GM21576 (cell line): ENCODE measurements around the gene CACNG5.

ENCODE experiments used
- ATAC-seq: cut with Tn5 transposase; IDR thresholded peaks from one replicate; pipeline ENCODE4 v1.9.1; 2021; ENCODE audit warnings: mild to moderate bottlenecking, moderate library complexity; ENCODE audit not compliant: unreplicated experiment

The CACNG5 gene

DNA sequence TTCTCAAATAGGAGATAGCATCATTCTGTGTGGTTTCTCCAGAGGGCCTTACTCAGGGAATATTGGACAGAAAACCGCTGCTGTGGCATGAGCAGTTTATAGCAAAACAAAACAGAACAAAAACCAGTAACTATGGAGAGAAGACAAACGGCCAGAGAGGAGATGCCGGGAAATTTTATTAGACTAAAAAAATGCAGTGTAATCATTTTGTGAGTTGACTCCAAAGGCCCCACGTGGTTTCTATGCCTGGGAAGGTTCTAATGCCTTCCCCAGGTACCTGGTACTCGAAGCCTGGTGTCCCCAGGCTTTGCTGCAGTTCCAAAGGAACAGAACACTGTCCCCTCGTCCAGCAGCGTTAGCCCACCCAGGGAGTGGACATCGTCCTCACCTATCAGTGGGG, 12.9 kb upstream of the CACNG5 start:
- no peak for ATAC-seq

DNA sequence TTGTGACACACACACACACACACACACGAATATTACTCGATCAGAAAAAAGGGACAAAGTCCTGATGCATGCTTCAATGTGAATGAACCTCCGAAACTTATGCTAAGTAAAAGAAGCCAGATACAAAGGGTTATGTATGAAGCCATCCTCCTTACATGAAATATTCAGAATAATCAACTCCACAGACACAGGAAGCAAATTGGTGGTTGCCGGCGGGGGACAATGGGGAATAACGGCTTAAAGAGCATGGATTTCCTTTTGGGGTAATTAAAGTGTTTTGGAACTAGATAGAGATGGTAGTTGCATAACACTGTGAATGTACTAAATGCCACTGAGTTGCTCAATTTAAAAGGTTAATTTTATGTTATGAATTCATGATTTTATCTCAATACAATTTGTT, 8.1 kb upstream of the CACNG5 start:
- ATAC-seq = no peak

DNA sequence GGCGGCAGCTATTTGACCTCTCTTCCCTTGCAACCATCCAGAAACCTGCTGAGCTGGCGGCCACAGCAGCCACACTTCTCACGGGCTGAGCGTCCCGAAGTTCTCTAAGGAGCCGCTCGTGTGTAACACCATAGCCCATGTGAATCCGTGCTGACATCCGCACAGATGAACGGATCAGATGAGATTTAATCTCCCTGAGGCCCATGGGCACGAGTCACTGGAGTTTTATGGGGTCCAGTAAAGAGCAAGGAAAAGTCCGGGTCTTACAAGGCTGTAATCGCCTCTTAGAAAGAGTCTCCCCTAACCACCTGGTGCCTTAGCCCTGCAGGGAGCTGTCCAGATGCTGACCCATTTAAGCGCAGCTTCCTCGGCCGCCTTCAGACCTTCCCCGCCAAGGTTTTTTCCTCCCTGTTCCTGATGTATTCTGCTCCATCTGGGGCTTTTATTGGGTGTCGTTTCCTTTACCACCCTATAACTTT, 5.5 kb upstream of the CACNG5 start:
- ATAC-seq = no peak

DNA sequence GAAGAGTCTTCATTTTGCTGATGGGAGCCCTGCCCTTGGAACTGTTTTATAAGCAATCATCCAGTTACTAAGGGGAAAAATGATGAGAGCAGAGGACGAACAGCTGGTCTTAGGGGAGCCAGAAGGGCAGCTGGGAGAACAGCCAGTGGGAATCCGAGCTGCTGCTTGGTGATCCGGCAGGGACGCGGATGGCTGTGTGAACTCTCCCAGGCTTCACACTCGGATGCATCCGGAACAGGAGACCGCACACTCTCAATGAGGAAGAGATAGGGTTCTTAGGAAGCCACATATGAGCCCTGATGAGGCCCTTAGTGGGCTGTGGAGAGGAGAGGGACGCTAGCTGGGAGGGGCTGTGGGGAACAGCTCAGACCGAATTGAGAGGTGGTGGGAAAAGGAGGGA, 5.0 kb upstream of the CACNG5 start:
- ATAC-seq = no peak

DNA sequence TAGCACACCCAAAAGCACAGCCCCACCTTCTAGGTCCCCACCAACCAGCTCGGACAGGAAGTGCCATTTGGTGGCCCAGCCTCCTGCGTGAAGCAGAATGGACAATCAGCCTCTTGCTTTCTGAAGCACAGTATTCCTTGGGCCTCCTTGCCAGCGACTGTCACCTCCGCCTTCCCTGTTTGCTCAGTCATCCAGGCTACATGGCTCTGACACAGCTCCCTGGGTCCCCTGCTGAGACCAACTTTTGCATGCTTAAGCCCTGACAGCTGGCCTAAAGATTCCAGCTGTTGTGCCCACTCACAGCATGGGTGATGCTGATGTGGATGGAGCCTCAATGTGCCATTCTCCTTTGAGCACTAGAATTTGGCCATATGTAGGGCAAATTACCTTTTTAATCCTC, 4.5 kb upstream of the CACNG5 start:
- ATAC-seq = no peak

DNA sequence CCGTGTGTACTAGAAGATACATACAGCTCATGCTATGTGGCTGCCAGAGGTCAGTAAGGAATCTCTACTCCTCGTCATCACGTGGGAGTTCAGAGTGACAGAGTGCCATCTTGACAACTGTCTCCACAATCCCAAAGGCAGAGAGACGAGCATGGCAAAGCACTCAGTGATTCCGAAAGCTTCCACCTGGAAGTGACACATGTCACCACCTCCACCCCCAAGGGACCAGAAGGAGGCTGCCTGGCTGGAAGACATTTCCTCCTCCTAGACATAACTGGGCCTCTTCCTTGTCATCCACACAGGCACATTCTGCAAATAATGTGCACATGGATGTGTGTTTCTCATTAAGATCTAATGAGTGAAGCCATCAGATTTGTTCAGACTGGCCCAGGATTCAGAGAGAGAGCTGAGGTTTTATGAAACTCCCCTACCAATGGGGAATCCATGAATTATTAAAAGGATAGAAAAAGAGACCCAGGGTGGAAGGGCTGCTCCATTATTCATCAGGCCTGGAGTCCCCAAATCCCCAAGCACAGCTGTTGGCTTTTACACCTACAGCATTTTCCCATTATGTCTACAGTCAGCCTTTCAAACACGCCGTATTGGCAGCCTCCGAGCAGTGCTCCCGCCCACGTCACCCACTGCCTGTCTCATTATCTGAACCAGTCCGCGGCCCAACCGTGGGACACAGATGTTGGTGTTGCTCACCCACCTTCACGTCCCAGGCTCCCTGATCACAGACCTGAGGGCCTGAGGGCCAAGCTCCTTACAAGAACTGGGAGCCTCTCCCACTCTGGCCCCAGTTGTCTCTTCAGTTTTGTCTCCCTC, 3.3 kb upstream of the CACNG5 start:
- no peak for ATAC-seq

DNA sequence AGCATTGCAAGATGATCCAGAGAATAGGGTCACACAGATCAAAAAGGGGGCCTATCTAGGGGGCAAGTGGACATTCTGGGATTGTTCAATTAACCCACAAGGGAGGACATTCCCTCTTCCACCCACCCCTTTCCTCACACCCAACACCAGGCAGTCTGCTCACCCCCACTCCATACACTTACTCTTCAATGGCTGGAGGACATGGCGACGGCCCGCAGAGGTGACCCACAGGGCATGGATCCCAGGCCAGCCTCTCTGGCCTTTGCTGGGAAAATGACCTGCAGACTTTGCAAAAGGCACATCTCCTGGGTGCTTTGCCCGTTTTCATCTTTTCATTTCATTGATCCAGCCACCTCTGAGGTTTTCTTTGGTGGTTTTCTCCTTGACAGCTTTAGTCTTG, 1.7 kb upstream of the CACNG5 start:
- no peak for ATAC-seq

DNA sequence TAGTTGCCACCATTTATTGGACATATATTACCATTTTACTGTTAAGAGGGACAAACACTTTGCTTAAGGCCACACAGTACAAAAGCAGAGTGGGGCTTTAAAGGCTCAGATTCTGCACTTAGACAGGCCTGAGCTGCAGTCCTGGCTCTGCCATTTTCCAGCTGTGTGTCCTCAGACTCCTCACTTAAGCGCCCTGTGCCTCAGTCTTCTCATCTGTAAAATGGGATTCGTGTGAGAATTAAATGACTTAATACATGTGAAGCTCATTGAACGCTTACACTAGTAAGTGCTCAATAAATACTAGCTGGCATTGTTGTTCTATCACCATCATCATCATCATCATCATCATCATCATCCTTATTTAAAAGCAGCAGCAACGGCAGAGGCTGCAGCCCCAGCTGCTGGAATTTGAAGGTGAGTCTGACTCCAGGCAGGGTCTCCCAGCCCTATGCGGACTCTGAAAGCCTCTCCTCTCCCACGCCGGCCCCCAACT, 445 bp upstream of the CACNG5 start:
- no peak for ATAC-seq

DNA sequence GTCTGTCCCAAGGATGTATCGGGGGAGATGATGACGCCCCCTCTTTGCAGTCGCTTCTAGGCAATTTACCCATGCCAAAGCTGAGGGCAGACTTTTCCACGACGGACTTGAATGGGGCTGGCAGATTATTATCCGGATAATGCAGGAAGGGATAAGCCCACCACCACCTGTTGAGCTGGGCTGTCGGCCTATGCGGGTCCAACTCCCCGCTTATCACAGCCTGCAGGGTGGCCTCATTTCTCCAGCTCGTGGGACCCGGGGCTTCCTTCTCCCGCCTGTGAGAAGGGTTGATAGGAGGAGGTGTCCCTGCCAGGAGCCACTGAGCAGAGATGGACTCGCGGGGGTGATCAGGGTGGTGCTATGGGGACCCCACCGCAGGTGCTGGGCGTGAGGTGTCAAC, 559 bp downstream of the CACNG5 start:
- ATAC-seq = no peak

DNA sequence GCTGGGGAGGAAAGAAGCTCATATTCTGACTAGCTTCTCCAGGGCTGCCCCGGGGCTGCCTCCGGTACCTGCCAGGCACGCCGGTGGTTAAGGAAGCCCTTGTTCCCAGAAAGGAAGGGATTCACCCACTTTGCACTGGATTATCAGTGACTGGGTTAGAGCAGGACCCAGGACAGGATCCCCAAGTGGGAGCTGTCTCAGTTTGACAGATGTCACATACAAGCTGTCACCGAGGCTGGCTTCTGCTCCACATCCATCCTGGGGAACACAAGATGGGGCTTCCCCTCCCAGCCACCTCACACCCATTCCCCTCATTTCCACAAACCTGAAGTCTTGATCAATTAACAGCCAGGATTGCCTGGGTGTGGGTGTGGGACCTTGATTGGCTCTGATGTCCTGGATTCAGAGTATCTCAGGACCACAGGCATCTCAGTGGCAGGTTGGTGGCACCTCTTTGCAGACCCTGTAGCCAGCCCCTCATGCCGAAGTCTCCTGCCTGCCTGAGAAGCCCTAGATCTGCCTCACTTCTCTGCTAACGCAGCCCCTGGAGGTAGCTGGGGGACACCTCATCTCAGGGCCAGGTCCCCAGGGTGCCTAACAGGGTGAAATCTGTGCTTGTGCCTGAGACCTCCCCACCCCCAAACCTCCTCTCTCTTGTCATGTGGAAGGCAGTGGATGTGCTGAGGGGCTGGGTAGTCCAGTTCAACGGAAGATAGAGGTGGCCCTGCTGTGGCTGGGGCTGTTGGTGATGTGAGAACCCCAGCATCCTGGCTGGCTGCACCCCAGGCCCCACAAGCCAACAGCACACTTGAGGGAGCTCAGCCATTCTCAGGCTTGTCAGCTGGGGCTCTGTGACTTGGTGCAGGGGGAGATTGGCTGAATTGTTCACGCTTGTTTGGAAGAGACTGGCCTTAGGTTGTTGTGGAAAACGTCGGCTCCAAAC, 1.4 kb downstream of the CACNG5 start:
- ATAC-seq = no peak

DNA sequence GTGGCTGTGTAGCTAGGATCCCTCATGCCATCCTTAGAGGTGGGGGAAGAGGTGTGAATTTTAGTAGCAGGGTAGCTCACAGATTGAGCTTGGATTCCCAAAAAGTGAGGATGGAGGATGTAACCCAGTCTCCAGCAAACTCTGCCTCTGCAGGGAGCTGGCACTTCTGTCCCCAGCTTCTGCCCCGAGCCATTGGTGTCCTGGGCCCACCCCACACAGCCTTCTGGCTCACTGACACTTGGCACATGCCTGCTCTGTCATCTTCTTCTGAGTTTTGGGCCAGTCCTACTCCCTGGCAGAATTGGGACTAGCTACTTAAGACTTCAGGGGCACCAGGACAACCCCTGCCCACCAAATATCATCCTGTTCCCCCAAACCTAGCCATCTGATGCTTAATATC, 2.3 kb downstream of the CACNG5 start:
- no peak for ATAC-seq

DNA sequence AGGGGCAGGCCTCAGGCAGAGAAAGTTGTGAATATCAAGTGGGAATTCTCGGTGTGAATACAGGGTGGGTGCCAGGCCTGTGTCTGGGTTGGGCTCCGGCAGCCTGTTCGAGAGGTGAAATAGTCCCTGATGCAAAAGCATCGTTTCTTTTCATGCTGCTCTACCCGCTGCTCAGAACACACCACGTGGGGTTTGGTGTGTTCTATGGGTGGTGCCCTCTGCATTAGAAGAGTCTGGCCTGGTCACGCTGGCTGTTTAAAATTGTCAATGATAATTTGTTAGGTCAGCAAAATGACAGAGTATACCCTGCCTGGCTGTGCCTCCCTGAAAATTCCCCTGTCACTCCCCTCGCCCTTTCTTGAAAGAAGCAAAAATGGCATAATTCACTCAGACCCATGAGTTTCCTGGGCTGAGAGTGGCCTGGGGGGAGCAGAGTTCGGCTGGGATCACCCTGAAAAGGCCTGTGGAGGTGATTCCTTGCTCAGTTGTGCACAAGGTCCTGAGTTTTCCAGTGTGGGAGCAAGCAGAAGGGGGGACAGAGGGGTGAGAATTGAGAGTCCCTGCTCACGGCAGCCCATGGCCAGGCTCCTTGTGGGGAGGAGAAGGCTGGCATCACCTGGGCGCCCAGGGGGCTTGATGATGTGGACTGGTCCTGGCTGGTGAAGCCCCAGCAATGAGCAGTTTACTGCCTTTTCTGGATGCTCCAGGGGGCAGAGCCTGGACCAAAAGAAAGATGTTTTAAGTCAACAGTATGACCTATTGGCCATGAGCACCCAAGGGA, 3.2 kb downstream of the CACNG5 start:
- ATAC-seq = no peak

DNA sequence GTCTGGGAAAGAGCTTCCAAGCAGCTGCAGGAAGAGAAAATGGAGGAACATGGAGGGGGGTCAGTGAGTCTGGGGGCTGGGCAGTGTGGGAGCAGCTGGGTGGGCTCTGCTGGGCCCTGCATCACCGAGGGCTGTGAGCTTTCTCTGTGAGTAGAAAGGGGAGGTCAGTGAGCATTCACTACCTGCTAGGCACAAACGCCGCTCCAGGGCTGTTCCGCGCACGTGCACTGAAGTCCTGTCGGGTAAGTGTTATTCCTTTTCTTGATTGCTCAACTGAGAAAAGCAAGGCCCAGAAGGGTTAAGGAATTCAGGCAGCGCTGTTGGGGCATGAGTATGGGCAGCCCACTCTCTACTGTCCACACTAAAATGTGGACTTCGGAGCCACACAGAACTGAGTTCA, 4.7 kb downstream of the CACNG5 start:
- ATAC-seq = no peak

DNA sequence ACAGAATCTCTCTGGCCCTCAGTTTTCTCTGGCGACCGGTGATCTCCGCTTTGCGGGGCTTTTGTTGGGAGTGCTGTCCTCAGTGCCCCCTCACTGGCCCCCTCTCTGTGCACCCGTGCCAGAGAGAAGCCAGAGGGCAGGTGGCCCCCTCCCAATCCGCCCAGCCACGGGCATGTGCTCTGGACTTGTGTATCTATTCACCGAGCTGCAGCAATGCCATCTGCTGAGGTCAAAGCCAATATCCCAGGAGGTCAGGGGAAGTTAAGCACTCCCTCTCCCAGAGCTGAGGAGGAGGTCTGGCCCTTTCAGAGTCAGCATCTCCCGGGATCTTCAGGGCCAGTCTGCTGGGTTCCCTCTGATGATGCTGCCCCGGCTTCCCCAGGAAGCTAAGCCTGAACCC, 5.1 kb downstream of the CACNG5 start:
- no peak for ATAC-seq

DNA sequence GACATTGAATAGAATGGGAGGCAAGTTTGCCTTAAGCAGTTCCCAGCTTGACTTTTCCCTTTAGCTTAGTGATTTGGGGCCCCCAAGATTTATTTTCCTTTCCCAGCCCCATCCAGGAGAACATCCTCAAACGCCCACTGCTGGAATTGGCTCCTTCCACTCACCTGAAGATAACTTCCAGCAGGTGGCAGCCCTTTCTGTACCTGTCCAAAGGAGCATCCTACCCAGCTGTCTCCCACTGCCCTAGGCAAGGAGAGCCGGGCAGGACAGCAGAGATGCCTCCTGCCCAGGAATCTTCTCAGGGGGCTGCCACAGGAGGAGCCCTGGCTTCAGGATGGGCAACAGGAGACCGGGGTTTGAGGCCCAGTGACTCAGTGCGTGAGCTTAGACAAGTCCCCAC, 6.4 kb downstream of the CACNG5 start:
- ATAC-seq = no peak

DNA sequence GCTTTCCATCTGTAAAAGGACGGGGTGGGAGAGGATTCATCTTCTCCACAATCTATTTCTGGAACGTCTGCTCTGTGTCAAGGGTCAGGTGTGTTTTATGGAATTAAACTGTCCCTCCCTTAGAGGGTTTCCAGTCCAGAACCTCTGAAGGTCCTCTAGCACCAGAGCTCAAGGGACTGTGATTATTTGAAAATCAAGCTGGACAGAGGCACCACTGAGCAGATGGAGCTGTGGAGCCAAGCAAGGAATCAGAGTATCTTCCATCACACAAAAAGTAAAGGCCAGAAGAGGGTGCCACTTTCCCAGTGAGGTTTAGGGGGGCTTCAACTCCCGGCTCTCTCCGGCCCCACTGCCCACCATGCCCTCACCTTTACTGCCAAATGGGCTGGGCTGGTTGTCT, 6.8 kb downstream of the CACNG5 start:
- ATAC-seq = no peak

DNA sequence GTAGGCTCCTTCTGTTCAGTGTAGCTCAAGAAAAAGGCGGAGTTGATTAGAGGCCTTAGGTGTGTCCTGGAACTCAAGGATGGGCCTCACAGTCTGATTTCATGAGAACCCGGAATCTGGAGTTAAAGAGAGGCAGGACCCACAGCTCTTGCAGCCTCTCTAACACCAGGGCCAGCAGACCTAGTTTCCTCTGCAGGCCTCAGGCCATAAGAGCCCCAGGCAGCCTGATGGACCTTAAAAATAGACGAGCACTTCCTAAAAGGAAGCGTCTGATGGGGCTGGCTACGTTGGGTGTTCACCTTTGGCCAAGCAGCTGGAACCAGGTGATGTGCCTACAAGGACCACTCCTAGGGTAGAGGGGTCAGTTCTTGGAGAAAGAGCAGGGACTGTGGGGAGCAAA, 7.6 kb downstream of the CACNG5 start:
- no peak for ATAC-seq

DNA sequence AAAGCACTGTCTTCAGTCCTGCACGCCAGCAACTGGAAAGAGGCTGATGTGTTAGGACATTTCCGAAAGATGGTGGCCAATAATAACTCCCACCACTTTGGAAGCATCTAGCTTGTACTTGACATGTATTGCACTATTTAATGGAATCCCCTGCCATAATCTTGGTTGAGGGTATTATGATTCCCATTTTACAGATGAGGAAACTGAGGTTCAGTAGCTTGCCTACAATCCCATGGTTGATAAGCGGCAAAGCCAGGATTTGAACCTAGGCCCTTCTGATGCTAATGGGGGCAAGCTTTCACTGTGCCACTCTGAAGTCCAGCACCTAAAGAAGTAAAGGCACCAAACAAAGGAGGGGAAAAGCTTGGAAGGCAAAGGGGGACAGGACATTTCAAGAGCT, 8.0 kb downstream of the CACNG5 start:
- no peak for ATAC-seq

DNA sequence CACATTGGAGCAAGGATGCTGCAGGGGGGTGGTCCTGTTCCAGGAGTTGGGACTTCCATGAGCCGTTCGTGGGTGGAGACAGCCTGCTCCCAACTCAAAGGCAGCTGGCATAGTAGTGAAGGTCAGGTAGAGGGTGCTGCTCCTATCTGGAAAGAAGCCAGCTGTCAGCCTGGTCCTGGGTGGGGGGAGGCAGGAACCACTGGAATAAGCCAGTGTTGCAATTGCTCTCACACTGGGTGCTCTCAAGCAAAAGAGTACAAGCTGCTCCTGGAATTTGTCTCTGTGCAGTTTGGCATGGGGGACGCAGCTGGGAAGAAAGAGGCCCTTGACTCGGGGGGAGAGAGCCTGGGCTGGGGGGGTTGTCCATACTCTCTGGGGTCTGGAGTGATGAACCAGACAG, 8.7 kb downstream of the CACNG5 start:
- ATAC-seq = no peak

DNA sequence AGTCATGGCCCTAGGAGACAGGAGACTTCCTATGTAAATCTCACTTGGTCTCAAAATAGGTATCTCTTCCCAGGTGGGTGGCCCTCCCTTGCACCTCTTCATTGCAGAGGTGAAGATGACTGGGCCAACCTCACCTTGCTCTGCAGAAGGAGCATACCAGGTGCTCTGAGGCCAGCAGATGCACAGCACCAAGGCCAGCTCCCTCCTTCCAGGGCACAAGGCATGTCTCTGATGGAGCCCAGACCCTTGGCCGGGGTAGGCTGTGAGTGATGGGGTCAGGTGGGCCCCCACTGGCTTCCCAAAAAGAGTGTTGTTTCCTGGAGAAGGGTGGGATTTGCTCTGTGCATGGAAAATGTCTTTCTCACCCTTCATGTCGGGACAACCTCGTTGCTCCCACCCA, 12.8 kb downstream of the CACNG5 start:
- no peak for ATAC-seq

DNA sequence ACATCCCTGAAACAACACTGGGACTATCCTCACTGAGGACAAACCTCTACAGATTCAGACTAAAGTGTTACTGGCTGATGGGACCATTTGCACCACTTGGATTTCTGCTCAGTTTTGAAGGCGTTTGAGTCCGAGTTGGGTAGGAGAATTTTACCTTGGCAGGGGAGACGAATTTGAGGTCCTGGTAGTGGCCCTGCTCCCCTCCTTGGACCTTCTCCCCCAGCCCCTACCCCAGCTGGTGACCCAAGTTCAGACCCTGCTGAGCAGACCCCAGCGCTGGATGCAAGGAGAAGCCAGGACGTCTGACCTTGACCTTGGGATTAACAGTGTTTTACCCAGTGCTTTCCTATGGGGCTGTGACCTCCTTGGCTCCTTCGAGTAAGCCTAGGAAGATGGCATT, 13.6 kb downstream of the CACNG5 start:
- ATAC-seq = no peak
